Effector memory CD8-positive, alpha-beta T cell (primary cell): Measurements from ENCODE around the gene STK38L.

Experiments
- ATAC-seq: fragments of 150-1000 bp; cut with Tn5 transposase; replicated peaks from 2 replicates; pipeline ENCODE4 v1.10.0; 2021; ENCODE audit warnings: mild to moderate bottlenecking, moderate library complexity
- DNase-seq, 3 experiments: peaks; one replicate each; pipeline ENCODE4 v3.0.0; 2021
- H3K27ac Mint-ChIP-seq, 2 donors: one replicate each; pipeline ENCODE4 v1.8.0; 2022; ENCODE audit warnings: mild to moderate bottlenecking in 2 of 2, mixed read lengths in 2 of 2, moderate library complexity in 2 of 2
- H3K27me3 Mint-ChIP-seq, 2 donors: one replicate each; pipeline ENCODE4 v1.8.0; 2022; ENCODE audit warnings: mixed read lengths in 2 of 2
- H3K36me3 Mint-ChIP-seq: one replicate; pipeline ENCODE4 v1.8.0; 2022; ENCODE audit warnings: mild to moderate bottlenecking, moderate library complexity, mixed read lengths; ENCODE audit not compliant: insufficient read depth
- H3K4me1 Mint-ChIP-seq, 2 donors: one replicate each; pipeline ENCODE4 v1.8.0; 2022; ENCODE audit warnings: low read depth in 2 of 2, mixed read lengths in 2 of 2
- H3K4me3 Mint-ChIP-seq, 2 donors: one replicate each; pipeline ENCODE4 v1.8.0; 2022; ENCODE audit warnings: mild to moderate bottlenecking in 2 of 2, mixed read lengths in 2 of 2, moderate library complexity in 2 of 2
- H3K9me3 Mint-ChIP-seq, 2 donors: one replicate each; pipeline ENCODE4 v1.8.0; 2022; ENCODE audit warnings: mixed read lengths in 2 of 2

STK38L gene

DNA sequence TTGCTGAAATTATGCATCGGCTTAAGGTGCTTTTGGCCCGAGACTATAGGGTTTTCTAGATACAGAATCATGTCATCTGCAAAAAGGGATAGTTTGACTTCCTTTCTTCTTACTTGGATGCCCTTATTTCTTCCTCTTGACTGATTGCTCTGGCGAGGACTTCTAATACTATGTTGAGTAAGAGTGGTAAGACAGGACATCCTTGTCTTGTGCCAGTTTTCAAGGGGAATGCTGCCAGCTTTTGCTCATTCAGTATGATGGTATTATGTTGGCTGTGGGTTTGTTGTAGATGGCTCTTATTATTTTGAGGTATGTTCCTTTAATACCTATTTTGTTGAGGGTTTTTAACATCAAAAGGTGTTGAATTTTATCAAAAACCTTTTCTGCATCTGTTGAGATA, 96.9 kb downstream of the STK38L start:
- no peak for DNase-seq
- no peaks in the 10 kb centered on the region for H3K9me3 Mint-ChIP-seq
- H3K4me1 Mint-ChIP-seq = no peaks in the 10 kb centered on the region
- no peak overlapping the region for H3K27ac Mint-ChIP-seq
- ATAC-seq = no peak
- H3K27me3 Mint-ChIP-seq = peaks cover 0 to 17% of the 10 kb centered on the region in 2 donors
- no peaks in the 10 kb centered on the region for H3K36me3 Mint-ChIP-seq
- H3K4me3 Mint-ChIP-seq = no peak overlapping the region

DNA sequence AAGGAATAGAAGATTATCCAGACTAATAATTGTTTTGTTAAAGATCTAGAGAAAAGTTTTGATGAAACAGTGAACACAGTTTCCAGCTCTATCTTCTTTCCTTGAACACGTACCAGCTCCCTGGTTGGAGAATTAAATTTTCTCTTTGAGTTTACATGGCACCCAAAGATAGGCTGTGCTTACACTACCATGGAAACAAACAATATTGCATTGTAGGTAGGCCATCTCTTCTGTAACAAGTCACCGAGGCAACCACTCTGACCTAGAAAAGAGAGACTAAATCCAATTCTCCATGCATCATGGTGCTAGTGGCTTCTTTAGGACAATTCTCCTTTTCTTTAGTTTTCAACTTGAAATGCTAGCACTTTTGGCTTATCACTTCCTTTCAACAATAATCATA, 98.5 kb downstream of the STK38L start:
- DNase-seq (no peak), ATAC-seq (no peak)
- H3K4me1 Mint-ChIP-seq = no peaks in the 10 kb centered on the region
- H3K4me3 Mint-ChIP-seq = no peak overlapping the region
- H3K27ac Mint-ChIP-seq = no peak overlapping the region
- no peaks in the 10 kb centered on the region for H3K36me3 Mint-ChIP-seq
- H3K9me3 Mint-ChIP-seq = no peaks in the 10 kb centered on the region
- H3K27me3 Mint-ChIP-seq = peaks cover 0 to 19% of the 10 kb centered on the region in 2 donors

DNA sequence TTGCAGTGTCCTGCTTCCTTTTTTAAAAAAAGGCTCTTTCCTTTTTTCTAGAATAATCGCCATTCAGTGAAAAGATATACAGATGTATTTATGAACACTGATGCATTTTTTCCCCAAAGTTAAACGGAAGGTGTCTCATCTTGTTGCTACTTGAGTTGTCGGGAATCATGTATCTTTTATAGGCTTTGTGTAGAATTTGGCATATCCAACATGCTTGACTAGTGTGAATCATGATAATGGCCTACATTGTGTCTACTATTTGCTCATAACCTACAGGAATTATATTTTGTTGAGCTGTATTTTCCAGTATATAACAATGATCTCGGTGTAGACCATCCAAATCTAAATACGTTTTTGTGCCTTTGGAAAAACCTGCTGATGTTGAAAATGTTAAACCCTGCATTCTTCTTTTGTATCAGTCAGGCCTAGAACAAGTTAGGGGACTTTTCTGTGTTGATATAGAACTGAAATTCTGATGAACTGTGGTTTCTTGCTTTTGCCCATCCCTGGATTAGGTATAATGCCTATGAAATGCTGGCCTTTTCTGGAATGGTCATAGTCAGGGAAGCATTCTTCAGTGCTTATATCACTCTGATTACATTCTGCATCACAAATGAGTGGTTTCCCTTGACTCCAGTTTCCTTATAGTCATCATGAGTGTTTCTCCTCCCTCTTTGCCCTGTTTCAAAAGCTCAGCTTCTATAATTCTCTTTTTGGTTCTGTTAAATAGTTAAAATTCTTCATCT, 99.3 kb downstream of the STK38L start:
- H3K4me1 Mint-ChIP-seq = no peaks in the 10 kb centered on the region
- DNase-seq (no peak), ATAC-seq (no peak)
- no peak overlapping the region for H3K4me3 Mint-ChIP-seq
- no peak overlapping the region for H3K27ac Mint-ChIP-seq
- H3K9me3 Mint-ChIP-seq = no peaks in the 10 kb centered on the region
- H3K27me3 Mint-ChIP-seq = peaks cover 1 to 19% of the 10 kb centered on the region in 2 donors
- no peaks in the 10 kb centered on the region for H3K36me3 Mint-ChIP-seq

DNA sequence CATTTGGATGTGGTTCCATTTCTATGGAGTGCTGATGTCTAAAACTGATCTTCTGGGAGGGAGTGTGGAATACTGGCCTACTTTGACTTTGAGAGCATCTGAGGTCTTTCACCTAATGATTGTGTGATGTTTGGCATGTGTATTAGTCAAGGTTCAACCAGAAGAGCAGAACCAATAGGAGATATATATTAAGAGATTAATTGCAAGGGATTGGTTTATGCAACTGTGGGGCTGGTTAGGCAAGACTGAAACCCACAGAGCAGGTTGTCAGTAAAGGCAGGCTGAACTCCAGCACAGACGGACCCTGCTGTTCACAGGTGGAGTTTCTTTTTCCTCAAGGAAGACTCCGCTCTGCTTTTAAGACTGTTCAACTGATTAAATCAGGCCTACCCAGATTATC, 100.2 kb downstream of the STK38L start:
- DNase-seq (no peak), ATAC-seq (no peak)
- Mint-ChIP-seq H3K36me3 (no peaks in the 10 kb centered on the region), H3K27ac (no peak overlapping the region), H3K27me3 (peaks cover 9 to 19% of the 10 kb centered on the region in 2 donors), H3K4me3 (no peak overlapping the region), H3K9me3 (no peaks in the 10 kb centered on the region), H3K4me1 (no peaks in the 10 kb centered on the region)

DNA sequence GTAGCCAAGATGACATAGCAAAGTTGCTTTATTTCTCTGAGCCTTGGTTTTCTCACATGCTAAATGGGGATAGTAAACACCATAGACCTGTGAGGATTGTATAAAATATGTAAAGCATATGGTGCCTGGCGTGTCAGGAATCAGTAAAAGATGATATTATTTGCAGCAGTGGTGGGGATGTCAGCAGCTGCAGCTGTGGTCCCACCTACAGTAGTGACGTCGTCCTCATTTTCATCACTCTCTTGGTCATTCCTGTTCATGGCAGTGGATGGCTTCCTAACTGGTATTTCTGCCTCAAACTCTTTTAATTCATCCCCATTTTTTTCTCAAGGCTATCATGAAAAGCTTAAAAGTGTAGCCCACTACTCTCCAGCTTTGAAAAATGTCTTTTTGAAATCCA, 100.7 kb downstream of the STK38L start:
- Mint-ChIP-seq H3K4me3 (no peak overlapping the region), H3K27me3 (peaks cover 15 to 20% of the 10 kb centered on the region in 2 donors), H3K4me1 (no peaks in the 10 kb centered on the region), H3K27ac (no peak overlapping the region), H3K36me3 (no peaks in the 10 kb centered on the region), H3K9me3 (no peaks in the 10 kb centered on the region)
- ATAC-seq (no peak), DNase-seq (no peak)

DNA sequence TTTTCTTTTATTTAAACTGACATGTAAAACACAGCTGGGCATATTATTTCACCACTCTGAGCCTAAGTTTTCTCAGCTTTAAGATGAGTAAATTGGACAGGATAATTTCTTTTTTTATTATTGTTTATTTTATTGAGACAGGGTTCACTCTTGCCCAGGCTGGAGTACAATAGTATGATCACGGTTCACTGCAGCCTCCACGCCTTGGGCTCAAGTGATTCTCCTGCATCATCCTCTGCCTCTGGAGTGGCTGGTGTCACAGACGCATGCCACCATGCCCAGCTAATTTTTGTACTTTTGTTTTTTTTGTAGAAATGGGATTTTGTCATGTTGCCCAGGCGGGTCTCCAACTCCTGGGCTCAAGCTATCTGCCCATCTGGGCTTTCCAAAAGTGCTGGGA, 101.3 kb downstream of the STK38L start:
- H3K27me3 Mint-ChIP-seq = peaks cover 18% of the 10 kb centered on the region in 2 donors
- no peaks in the 10 kb centered on the region for H3K4me1 Mint-ChIP-seq
- DNase-seq (no peak), ATAC-seq (no peak)
- H3K27ac Mint-ChIP-seq = no peak overlapping the region
- no peaks in the 10 kb centered on the region for H3K36me3 Mint-ChIP-seq
- no peaks in the 10 kb centered on the region for H3K9me3 Mint-ChIP-seq
- no peak overlapping the region for H3K4me3 Mint-ChIP-seq

DNA sequence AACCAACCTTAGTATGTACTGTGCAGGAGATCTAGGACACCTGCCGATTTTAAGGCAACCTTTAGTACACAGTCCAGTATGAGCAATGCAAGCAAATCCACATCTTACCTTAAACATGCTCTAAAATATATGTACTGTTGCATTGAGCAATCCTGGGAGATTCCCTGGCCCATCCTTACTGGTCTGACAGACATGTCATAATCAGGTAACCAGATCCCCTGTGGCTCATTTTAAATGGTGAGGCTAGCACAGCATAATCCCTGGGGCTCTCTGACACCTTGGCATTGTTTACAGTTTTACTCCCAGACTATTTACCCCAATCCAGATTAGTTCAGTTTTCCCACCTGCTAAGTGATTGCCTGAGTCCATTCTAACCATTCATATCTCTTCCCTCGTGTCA, 103.7 kb downstream of the STK38L start:
- ATAC-seq (no peak), DNase-seq (no peak)
- Mint-ChIP-seq H3K27me3 (peaks cover 18% of the 10 kb centered on the region in 2 donors), H3K4me1 (no peaks in the 10 kb centered on the region), H3K9me3 (no peaks in the 10 kb centered on the region), H3K27ac (no peak overlapping the region), H3K4me3 (no peak overlapping the region), H3K36me3 (no peaks in the 10 kb centered on the region)

DNA sequence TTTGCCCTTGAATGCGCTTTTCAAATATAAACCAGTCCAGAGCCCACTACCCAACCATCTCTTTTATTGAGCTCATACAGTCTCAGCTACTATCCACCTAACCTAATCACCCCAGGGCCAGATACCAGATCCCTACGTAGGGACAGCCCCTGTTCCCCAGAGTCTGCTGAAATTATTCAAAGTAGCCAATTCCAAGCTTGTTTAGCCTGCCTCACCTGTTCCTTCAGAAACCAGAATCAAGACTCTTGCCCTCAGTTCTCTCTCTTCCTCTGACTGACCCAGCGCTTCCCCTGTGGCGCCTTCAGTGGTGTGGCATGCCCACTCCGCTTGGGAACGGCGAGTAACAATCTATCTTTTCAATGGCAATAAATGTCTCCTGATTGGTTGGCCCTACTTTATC, 107.4 kb downstream of the STK38L start:
- ATAC-seq = no peak
- no peak for DNase-seq
- Mint-ChIP-seq H3K27ac (no peak overlapping the region), H3K4me3 (no peak overlapping the region), H3K36me3 (no peaks in the 10 kb centered on the region), H3K4me1 (no peaks in the 10 kb centered on the region), H3K9me3 (no peaks in the 10 kb centered on the region), H3K27me3 (peaks cover 18 to 33% of the 10 kb centered on the region in 2 donors)

DNA sequence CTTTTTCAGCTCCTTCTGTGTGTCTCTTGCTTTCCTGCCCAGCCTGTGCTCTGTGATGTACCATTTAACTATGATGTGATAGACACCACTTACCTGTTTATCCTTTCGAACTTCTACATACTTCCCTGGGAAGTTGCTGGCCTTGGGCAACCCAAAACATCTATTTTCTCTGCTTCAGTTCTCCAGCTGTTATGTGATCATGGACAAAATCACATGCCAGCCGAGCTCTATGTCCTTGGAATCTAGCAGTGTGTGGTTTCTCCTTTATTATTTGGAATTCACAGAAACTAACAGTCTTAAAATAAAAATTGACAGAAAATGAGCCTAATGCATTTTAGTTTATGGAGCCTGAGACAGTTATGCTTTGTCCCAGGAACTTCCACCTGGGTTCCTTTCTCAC, 111.4 kb downstream of the STK38L start:
- ATAC-seq = no peak
- Mint-ChIP-seq H3K36me3 (peaks cover 3% of the 10 kb centered on the region), H3K27ac (no peak overlapping the region), H3K27me3 (peaks cover 8 to 20% of the 10 kb centered on the region in 2 donors), H3K9me3 (no peaks in the 10 kb centered on the region), H3K4me1 (no peaks in the 10 kb centered on the region), H3K4me3 (no peak overlapping the region)
- no peak for DNase-seq

DNA sequence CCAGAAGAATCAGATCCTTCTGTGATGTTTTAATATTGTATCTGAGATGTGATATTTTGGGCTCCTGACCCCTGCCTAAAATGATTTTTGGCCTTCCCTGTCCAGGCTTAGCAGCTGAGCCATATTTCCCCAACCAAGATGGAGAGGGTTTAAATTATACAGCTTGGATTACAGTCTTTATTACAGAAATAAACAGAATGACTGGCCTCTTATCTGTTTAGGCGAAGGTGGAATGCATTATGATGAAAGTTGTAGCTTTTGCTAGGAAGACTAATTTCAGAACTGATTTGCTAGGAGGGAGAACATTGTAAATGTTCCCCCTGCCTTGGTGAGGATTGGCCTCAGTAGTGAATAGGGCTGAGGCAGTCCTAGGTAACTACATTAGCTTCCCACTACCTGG, 111.9 kb downstream of the STK38L start:
- Mint-ChIP-seq H3K9me3 (no peaks in the 10 kb centered on the region), H3K27me3 (peaks cover 8 to 20% of the 10 kb centered on the region in 2 donors), H3K36me3 (peaks cover 3% of the 10 kb centered on the region), H3K4me3 (no peak overlapping the region), H3K4me1 (no peaks in the 10 kb centered on the region), H3K27ac (no peak overlapping the region)
- DNase-seq = no peak
- no peak for ATAC-seq

DNA sequence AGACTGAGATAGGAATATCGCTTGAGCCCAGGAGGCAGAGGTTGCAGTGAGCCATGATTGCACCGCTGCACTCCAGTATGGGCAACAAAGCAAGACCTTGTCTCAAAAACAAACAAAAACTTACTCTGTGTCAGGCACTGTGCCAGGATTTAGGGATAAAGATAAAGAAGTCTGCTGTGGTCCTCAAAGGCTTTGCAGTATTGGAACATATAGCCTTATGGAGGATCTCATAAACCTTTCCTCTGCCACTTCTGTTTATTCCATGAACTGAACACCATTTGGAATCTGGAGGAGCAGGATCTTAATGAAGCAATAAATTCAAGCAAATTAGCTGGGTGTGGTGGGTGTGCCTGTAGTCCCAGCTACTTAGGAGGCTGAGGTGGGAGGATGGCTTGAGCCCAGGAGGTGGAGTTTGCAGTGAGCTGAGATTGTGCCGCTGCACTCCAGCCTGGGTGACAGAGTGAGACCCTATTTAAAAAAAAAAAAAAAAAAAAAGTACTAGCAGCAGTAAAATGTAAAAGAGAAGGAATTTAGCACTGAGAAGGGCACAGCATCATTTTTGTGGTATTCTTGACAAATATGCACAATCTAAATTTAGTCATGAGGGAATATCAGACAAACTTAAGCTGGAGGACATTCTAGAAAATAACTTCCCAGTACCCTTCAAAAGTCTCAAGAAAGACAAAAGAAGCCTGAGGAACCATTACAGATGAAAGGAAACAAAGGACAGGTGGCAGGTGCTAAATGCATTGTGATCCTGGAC, 115.7 kb downstream of the STK38L start:
- DNase-seq (no peak), ATAC-seq (no peak)
- no peak overlapping the region for H3K27ac Mint-ChIP-seq
- peaks cover 3% of the 10 kb centered on the region for H3K36me3 Mint-ChIP-seq
- no peaks in the 10 kb centered on the region for H3K4me1 Mint-ChIP-seq
- no peaks in the 10 kb centered on the region for H3K9me3 Mint-ChIP-seq
- peaks cover 8% of the 10 kb centered on the region in 2 donors for H3K27me3 Mint-ChIP-seq
- H3K4me3 Mint-ChIP-seq = no peak overlapping the region

DNA sequence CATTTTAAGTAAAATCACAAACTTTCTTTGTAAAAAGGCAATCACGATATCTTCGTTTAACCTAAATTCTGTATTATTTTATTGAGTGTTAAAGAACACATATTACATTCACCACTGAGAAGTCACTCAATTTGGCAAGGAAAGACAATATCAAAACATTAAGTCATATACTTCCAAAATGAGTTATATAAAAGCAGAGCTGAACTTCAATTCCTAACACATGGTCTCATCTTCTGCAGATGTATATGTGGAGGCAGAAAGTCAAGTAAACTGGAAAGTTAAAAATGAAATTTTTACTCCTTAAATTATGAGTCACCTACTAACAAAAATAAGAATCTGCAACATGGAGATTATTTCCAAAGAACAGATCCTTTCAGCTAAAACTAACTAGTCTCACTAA, 117.3 kb downstream of the STK38L start:
- no peak for ATAC-seq
- DNase-seq = no peak
- Mint-ChIP-seq H3K9me3 (no peaks in the 10 kb centered on the region), H3K4me3 (no peak overlapping the region), H3K27ac (no peak overlapping the region), H3K27me3 (peaks cover 0 to 8% of the 10 kb centered on the region in 2 donors), H3K4me1 (no peaks in the 10 kb centered on the region), H3K36me3 (peaks cover 3% of the 10 kb centered on the region)

DNA sequence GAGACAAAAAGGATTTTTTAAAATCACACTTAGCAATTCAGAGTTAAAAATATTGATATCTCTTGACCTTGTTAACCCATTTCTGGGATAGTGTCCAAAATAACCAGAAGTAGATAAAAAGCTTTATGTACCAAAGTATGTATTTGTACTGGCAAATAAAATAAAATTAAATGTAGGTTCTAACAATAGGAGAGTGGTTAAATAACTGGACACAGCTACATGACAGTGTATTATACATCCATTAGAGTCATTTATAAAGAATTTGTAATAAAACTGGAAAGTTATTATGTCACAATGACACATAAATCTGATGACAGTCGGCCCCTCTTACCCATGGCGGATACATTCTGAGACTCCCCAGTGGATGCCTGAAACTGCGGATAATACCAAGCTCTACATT, 122.5 kb downstream of the STK38L start:
- Mint-ChIP-seq H3K9me3 (no peaks in the 10 kb centered on the region), H3K27me3 (peaks cover 0 to 14% of the 10 kb centered on the region in 2 donors), H3K4me1 (no peaks in the 10 kb centered on the region), H3K27ac (no peak overlapping the region), H3K36me3 (no peaks in the 10 kb centered on the region), H3K4me3 (no peak overlapping the region)
- no peak for DNase-seq
- no peak for ATAC-seq

DNA sequence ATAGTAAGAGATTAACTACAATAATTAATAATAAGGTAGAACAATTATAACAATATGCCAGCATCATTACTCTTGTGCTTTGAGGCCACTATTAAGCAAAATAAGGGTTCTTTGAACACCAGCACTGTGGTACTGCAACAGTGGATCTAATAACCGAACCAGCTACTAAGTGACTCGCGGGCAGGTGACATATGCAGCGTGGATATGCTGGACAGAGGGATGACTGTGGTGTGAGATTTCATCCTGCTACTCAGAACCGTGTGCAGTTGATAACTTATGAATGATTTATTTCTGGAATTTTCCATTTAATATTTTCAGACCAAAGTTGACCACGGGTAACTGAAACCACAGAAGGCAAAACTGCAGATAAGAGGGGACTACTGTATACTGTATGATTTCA, 123.0 kb downstream of the STK38L start:
- no peaks in the 10 kb centered on the region for H3K4me1 Mint-ChIP-seq
- no peak for ATAC-seq
- H3K36me3 Mint-ChIP-seq = no peaks in the 10 kb centered on the region
- DNase-seq = no peak
- no peak overlapping the region for H3K27ac Mint-ChIP-seq
- H3K4me3 Mint-ChIP-seq = no peak overlapping the region
- peaks cover 0 to 14% of the 10 kb centered on the region in 2 donors for H3K27me3 Mint-ChIP-seq
- no peaks in the 10 kb centered on the region for H3K9me3 Mint-ChIP-seq
